Gastroesophageal sphincter (tissue), 4 donors: Measurements from ENCODE around the gene PGAP3. TPM values are rescaled to one million over a fixed set of nuclear protein-coding genes. Genes with fewer than 3 reads are reported as not detected.
A peak's percentile ranks its signal among the peaks of the same experiment; 100 is the strongest.

Experiments
- ATAC-seq: fragments of 150-250 bp; one replicate; pipeline ENCODE4 v1.9.1; 2016; ENCODE audit warnings: mild to moderate bottlenecking, moderate library complexity
- H3K27ac ChIP-seq, 4 donors: fragments of 200-600 bp; sonication (generic) in 3 of 4; 1 replicate in 3 of 4; 2 replicates in 1 of 4; pipeline ENCODE4 v1.5.1; 2016 to 2019
- H3K27me3 ChIP-seq: fragments of 200-600 bp; sonication (generic); one replicate; pipeline ENCODE4 v1.5.1; 2019
- H3K36me3 ChIP-seq, 2 donors: fragments of 200-600 bp; sonication (generic); one replicate each; pipeline ENCODE4 v1.5.1; 2019; ENCODE audit warnings: control low read depth in 1 of 2
- H3K4me1 ChIP-seq, 3 donors: fragments of 200-600 bp; sonication (generic); 1 replicate in 2 of 3; 2 replicates in 1 of 3; pipeline ENCODE4 v1.5.1; 2016 to 2019; ENCODE audit warnings: control low read depth in 2 of 3
- H3K4me3 ChIP-seq, 2 donors: fragments of 200-600 bp; sonication (generic); one replicate each; pipeline ENCODE4 v1.5.1; 2019; ENCODE audit warnings: mild to moderate bottlenecking in 1 of 2, moderate library complexity in 1 of 2
- H3K9me3 ChIP-seq, 3 donors: fragments of 200-600 bp; sonication (generic); one replicate each; pipeline ENCODE4 v1.5.1; 2017 to 2019; ENCODE audit warnings: control low read depth in 2 of 3
- CTCF ChIP-seq, 4 experiments: fragments of 200-600 bp in 2 of 4; fragments of 450-650 bp in 2 of 4; sonication (generic) in 1 of 4; IDR thresholded peaks; one replicate each; pipeline ENCODE4 v1.5.1; 2017 to 2019; ENCODE audit warnings: antibody characterized with exemption in 4 of 4, mild to moderate bottlenecking in 2 of 4, moderate library complexity in 2 of 4
- EP300 ChIP-seq: sonication (generic); formaldehyde crosslinking; IDR thresholded peaks from one replicate; pipeline ENCODE4 v1.6.1; 2017; ENCODE audit warnings: antibody characterized with exemption, mild to moderate bottlenecking
- POLR2A ChIP-seq, 2 donors: fragments of 450-650 bp; IDR thresholded peaks; one replicate each; pipeline ENCODE4 v1.6.1; 2017; ENCODE audit warnings: antibody characterized with exemption in 2 of 2, mild to moderate bottlenecking in 2 of 2, moderate library complexity in 1 of 2
- POLR2AphosphoS5 ChIP-seq: sonication (generic); formaldehyde crosslinking; IDR thresholded peaks from one replicate; pipeline ENCODE4 v1.6.1; 2017; ENCODE audit warnings: antibody characterized with exemption
- WGBS, 2 donors: methylation state at CpG; one replicate each; pipeline ENCODE4 v1.1.5; 2018; ENCODE audit warnings: low coverage in 1 of 2; 5-methylcytosine and 5-hydroxymethylcytosine counted together
- total RNA-seq, 4 donors: library from RNA; depleted of rRNA; stranded (reverse); fragments of >200 nt; gene quantifications; one replicate each; pipeline ENCODE4 v1.1.0, GENCODE V29; 2016

Gene PGAP3
- total RNA-seq, 4 donors from 2014 or later = 9.9 to 13.6 (median 11.1) TPM

GRCh38 chr17:39627047-39627711, 60.7 kb downstream of the PGAP3 start:
- Histone ChIP-seq H3K27ac (peak overlapping the region in 2 of 4 donors; percentile 31 to 55), H3K9me3 (no peaks in the 10 kb centered on the region), H3K27me3 (peaks cover 86% of the 10 kb centered on the region), H3K4me1 (peaks cover 0 to 30% (median 9%) of the 10 kb centered on the region in 3 donors), H3K36me3 (no peaks in the 10 kb centered on the region), H3K4me3 (peak overlapping the region in 1 of 2 donors; percentile 46)
- WGBS, 2 donors = 0% methylated on average over 4 of the region's 72 CpGs; no CpG with 5 or more reads in 1 of the 2 donors
- peak; percentile 6 for ATAC-seq
- no peak for TF ChIP-seq CTCF (IDR thresholded peaks at IDR 0.05)
- no peak for TF ChIP-seq EP300
- TF ChIP-seq POLR2AphosphoS5 = no peak
- TF ChIP-seq POLR2A (IDR thresholded peaks at IDR 0.05) = no peak

- TF ChIP-seq EP300 = no peak
- no peak for TF ChIP-seq CTCF (IDR thresholded peaks at IDR 0.05)
- TF ChIP-seq POLR2A (IDR thresholded peaks at IDR 0.05) = no peak
- TF ChIP-seq POLR2AphosphoS5 = no peak
- no peaks in the 10 kb centered on the region for H3K36me3 ChIP-seq
- WGBS, 2 donors = 12 to 36% methylated on average over 8 to 9 of the region's 29 CpGs
- H3K27ac ChIP-seq = peak within 1 kb of the TSS in 2 of 4 donors; percentile 31 to 55
- no peaks in the 10 kb centered on the region for H3K9me3 ChIP-seq
- peaks cover 0 to 36% (median 9%) of the 10 kb centered on the region in 3 donors for H3K4me1 ChIP-seq
- peak within 1 kb of the TSS in 1 of 2 donors; percentile 46 for H3K4me3 ChIP-seq
- peaks cover 82% of the 10 kb centered on the region for H3K27me3 ChIP-seq
- ATAC-seq = no peak
These were observed 61.4 kb downstream of the PGAP3 start, which contains the start of gene PPP1R1B for GRCh38 chr17:39626171-39627046. TSS of gene PPP1R1B (plus strand) at chr17:39626952. CDS start at chr17:39627393, 441 bp downstream.

GRCh38 chr17:39625198-39625785, 62.6 kb downstream of the PGAP3 start:
- peaks cover 0 to 36% (median 9%) of the 10 kb centered on the region in 3 donors for H3K4me1 ChIP-seq
- no peak overlapping the region for H3K4me3 ChIP-seq
- no peak for ATAC-seq
- TF ChIP-seq POLR2A (IDR thresholded peaks at IDR 0.05) = no peak
- TF ChIP-seq POLR2AphosphoS5 = no peak
- TF ChIP-seq CTCF (IDR thresholded peaks at IDR 0.05) = no peak
- TF ChIP-seq EP300 = no peak
- peaks cover 75% of the 10 kb centered on the region for H3K27me3 ChIP-seq
- no peaks in the 10 kb centered on the region for H3K9me3 ChIP-seq
- H3K27ac ChIP-seq = no peak overlapping the region
- WGBS, 2 donors = 31 to 63% methylated on average over 2 to 3 of the region's 5 CpGs
- H3K36me3 ChIP-seq = no peaks in the 10 kb centered on the region

GRCh38 chr17:39624313-39624712, 63.5 kb downstream of the PGAP3 start:
- TF ChIP-seq POLR2AphosphoS5 = no peak
- no peak for TF ChIP-seq POLR2A (IDR thresholded peaks at IDR 0.05)
- no peak for TF ChIP-seq EP300
- no peak for TF ChIP-seq CTCF (IDR thresholded peaks at IDR 0.05)
- peaks cover 0 to 36% (median 9%) of the 10 kb centered on the region in 3 donors for H3K4me1 ChIP-seq

More at GRCh38 chr17:39624313-39624712, 63.5 kb downstream of the PGAP3 start:
- Histone ChIP-seq H3K4me3 (no peak overlapping the region), H3K27ac (no peak overlapping the region), H3K9me3 (no peaks in the 10 kb centered on the region), H3K36me3 (no peaks in the 10 kb centered on the region), H3K27me3 (peaks cover 65% of the 10 kb centered on the region)
- no peak for ATAC-seq
- WGBS, 2 donors = 56% methylated on average over 8 of the region's 8 CpGs; no CpG with 5 or more reads in 1 of the 2 donors
